Measurements from ENCODE around the gene KSR2. TPM values are rescaled to one million over a fixed set of nuclear protein-coding genes. Genes with fewer than 3 reads are reported as not detected.

The KSR2 gene
- total and polyA plus RNA-seq, 3 donors from 2014 or later: 2.4 to 3.8 (median 2.4) TPM

DNA sequence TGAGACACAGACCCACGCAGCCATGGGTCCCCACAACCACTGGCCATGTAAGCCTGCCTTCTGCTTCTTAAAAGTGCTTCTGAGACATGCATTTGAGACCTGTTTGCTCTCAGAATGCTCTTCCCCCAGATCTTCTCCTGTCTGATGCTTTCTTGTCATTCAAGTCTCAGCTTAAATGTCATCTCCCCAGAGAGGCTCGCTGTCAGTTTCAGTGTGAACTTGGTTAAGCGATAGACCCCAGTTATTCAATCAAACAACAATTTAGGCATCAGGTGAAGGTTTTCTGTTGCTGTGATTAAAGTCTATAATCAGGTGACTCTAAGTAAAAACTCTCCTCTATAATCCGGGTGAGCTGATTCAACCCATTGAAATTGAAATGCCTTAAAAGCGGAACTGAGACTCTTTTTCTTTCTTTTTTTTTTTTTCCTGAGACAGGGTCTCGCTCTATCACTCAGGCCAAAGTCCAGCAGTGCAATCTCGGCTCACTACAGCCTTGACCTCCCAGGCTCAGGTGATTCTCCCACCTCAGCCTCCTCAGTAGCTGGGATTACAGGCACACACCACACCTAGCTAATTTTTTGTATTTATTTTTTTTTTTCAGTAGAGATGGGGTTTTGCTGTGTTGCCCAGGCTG is 123.4 kb downstream of the KSR2 start:
- 79 to 91% methylated on average over 7 of the region's 7 CpGs for whole genome bisulfite sequencing, 2 donors
- Histone ChIP-seq H3K27ac (no peak overlapping the region), H3K27me3 (no peaks in the 10 kb centered on the region), H3K36me3 (ENCODE audit: low read depth, missing control alignments) (no peaks in the 10 kb centered on the region), H3K4me1 (no peaks in the 10 kb centered on the region), H3K4me3 (no peak overlapping the region), H3K9me3 (no peaks in the 10 kb centered on the region)
- intact Hi-C loops (cut with DNase I; ENCODE audit: low total_unique reads): loop anchor here (10.0 kb wide), 1 partner anchor 631 kb away; no protein-coding TSS in a partner anchor
- no peak for DNase-seq
- TF ChIP-seq, protein P1, sequence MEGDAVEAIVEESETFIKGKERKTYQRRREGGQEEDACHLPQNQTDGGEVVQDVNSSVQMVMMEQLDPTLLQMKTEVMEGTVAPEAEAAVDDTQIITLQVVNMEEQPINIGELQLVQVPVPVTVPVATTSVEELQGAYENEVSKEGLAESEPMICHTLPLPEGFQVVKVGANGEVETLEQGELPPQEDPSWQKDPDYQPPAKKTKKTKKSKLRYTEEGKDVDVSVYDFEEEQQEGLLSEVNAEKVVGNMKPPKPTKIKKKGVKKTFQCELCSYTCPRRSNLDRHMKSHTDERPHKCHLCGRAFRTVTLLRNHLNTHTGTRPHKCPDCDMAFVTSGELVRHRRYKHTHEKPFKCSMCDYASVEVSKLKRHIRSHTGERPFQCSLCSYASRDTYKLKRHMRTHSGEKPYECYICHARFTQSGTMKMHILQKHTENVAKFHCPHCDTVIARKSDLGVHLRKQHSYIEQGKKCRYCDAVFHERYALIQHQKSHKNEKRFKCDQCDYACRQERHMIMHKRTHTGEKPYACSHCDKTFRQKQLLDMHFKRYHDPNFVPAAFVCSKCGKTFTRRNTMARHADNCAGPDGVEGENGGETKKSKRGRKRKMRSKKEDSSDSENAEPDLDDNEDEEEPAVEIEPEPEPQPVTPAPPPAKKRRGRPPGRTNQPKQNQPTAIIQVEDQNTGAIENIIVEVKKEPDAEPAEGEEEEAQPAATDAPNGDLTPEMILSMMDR (IDR thresholded peaks at IDR 0.05): no peak
- TF ChIP-seq POLR2A (IDR thresholded peaks at IDR 0.05): no peak

DNA sequence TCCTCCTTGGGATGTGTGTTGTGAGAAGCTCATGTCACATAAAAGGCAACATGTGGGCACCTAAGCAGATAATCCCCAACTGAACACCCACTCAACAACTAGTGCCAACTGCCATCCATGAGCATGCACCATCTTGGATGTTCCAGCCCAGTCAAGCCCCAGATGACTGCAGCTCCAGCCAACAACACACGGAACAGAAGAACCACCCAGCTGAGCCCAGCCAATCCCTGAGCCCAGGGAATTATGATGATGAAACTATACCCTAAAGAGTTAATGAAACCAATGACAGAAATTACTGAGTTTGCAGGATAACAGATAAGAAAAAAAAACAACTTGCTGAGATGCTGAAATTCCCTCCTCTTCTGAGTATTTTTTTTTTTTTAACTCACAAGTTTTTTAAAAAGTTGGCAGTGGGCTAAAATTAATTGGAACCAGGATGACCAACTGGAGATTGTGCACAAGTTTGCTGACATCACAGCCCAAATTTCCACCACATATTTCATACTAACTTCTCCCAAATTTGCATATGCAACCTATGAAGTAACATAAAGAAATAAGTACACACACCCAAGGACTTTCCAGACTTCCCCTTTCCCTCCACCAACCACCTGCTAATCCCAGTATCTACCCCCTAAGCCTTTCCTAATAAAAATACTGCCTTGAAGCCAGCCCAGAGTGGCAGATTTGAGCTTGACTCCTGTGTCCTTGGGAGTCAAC is 124.5 kb downstream of the KSR2 start:
- 94 to 100% methylated on average over 1 of the region's 1 CpG for WGBS, 2 donors
- H3K36me3 ChIP-seq (ENCODE audit: low read depth, missing control alignments): no peaks in the 10 kb centered on the region
- no peaks in the 10 kb centered on the region for H3K27me3 ChIP-seq
- no peak overlapping the region for H3K27ac ChIP-seq
- no peak overlapping the region for H3K4me3 ChIP-seq
- H3K9me3 ChIP-seq: no peaks in the 10 kb centered on the region
- TF ChIP-seq POLR2A (IDR thresholded peaks at IDR 0.05): no peak
- TF ChIP-seq, protein P1 (IDR thresholded peaks at IDR 0.05): no peak
- DNase-seq: no peak
- intact Hi-C loops (cut with DNase I; ENCODE audit: low total_unique reads): loop anchor here (10.0 kb wide), 1 partner anchor 629 kb away; no protein-coding TSS in a partner anchor
- no peaks in the 10 kb centered on the region for H3K4me1 ChIP-seq

DNA sequence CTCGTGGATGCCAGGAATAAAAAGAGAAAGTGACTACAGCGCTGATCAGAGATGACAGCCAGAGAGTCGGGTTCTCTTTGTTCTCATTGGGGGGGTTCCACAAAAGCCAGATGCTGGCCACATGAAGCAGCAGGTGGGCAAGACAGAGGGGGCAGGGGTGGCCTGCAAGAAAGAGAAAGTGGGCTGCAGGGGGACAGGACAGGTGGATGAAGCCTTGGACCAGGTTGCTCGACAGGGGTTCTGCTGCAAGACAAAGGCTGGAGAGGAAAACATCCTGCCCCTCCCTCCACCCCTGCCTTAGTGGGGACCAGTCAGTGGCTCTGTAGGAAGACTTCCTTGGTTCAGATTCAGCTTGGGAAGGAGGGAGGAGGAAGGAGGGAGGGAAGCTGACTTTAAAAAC is 126.2 kb downstream of the KSR2 start:
- WGBS, 2 donors: 69 to 74% methylated on average over 3 to 4 of the region's 4 CpGs
- intact Hi-C loops (cut with DNase I; ENCODE audit: low total_unique reads): loop anchor here (10.0 kb wide), 1 partner anchor 628 kb away; no protein-coding TSS in a partner anchor
- Histone ChIP-seq H3K4me3 (no peak overlapping the region), H3K9me3 (no peaks in the 10 kb centered on the region), H3K27ac (no peak overlapping the region), H3K36me3 (ENCODE audit: low read depth, missing control alignments) (no peaks in the 10 kb centered on the region), H3K4me1 (no peaks in the 10 kb centered on the region), H3K27me3 (no peaks in the 10 kb centered on the region)
- TF ChIP-seq, protein P1 (IDR thresholded peaks at IDR 0.05): no peak
- no peak for TF ChIP-seq POLR2A (IDR thresholded peaks at IDR 0.05)
- DNase-seq: no peak

DNA sequence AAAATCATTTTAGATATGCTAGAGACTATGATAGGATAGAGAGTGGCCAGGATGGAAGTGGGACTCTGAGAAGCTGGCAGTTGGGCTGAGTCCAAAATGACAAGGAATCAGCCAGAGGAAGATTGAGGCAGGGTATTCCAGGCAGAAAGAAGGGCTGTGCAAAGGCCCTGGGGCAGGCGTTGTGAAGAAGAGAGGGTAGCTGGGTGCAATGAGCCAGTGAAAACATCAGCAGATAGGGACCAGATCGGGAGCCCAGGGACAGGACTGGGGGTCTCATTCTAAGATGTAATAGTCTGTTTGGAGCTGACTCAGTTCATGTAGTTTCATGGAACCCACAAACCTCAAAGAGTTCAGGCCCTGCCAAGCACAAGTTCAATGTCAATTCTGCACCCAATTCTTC is 126.6 kb downstream of the KSR2 start:
- Histone ChIP-seq H3K4me1 (no peaks in the 10 kb centered on the region), H3K36me3 (ENCODE audit: low read depth, missing control alignments) (no peaks in the 10 kb centered on the region), H3K4me3 (no peak overlapping the region), H3K27ac (no peak overlapping the region), H3K9me3 (no peaks in the 10 kb centered on the region), H3K27me3 (no peaks in the 10 kb centered on the region)
- intact Hi-C loops (cut with DNase I; ENCODE audit: low total_unique reads): loop anchor here (10.0 kb wide), 1 partner anchor 627 kb away; no protein-coding TSS in a partner anchor
- WGBS, 2 donors: 94 to 100% methylated on average over 2 of the region's 2 CpGs
- no peak for DNase-seq
- TF ChIP-seq, protein P1 (IDR thresholded peaks at IDR 0.05): no peak

Measured in testis (tissue), 3 donors.